DMS79 (cell line): ENCODE results near the gene SLC25A18.
A peak's percentile ranks its signal among the peaks of the same experiment; 100 is the strongest.
"Not testable (repeated sequence)": the region's sequence is repeated elsewhere in the genome, so short reads cannot be mapped to it uniquely, and the experiment has no call there.

ENCODE experiments used
- DNase-seq: peaks from one replicate; lab custom pipeline; 2025; lab: John Stamatoyannopoulos, UW

Gene SLC25A18

DNA sequence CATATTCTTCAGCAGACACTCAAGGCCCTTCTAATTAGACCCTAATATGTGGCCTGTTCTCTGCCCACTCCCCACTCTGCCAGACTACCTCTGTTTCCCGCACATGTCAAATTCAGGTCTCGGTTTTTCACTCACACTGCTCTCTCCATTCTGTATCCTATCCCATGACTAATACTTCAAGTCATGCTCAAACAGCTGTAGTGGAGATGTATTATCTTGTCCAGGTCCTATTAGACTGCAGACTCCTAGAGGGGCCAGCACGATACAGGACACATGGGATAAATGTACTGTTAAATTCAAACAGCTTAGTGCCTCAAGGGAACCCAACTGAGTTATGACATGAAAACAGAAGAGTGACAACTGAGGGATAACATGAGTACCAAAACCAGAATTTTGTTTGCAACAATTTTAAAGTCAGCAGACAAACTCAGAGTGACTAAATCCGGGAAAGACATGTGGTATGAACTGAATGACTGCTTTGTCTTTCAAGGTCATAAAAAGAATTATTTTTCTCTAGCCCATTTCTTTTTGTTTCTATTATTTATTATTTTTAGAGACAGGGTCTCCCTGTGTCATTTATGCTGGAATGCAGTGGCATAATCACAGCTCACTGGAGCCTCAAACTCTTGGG is 44.7 kb downstream of the SLC25A18 start:
- no peak for DNase-seq

DNA sequence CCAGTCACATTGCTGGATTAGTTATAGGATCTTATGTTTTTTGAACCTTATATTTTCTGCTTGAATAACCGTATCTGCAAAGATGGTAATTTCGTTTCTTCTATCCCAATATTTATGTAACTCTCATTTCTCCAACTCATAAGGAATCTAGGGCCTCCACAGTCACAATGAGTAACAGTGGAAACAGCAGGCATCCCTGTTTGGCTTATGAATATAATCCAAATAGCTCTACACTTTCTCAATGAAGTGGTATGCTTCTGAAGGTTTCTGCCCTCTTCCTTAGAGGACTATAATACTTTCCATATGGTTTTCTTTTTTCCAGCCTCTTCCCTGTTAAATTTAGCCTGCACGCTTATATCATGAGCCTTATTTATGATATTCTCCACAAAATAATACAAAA is 48.8 kb downstream of the SLC25A18 start:
- no peak for DNase-seq

DNA sequence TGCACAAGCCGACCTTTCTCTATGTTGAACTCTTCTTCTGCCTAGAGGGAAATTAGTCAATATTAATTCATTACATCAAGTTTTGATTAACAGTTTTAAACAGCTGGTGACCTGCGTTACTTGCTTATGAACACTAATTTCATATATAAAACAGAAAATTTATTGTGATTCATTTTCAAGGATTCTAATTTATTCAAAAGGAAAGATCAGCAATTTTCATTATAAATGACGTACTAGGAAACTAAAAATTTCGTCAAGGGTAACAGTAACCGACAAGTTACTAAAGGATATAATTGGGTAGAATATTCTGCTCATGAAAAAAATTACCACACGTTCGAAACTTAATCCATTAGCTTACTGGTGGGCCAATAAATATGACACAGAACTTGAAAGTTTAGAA is 50.0 kb downstream of the SLC25A18 start:
- DNase-seq = no peak

DNA sequence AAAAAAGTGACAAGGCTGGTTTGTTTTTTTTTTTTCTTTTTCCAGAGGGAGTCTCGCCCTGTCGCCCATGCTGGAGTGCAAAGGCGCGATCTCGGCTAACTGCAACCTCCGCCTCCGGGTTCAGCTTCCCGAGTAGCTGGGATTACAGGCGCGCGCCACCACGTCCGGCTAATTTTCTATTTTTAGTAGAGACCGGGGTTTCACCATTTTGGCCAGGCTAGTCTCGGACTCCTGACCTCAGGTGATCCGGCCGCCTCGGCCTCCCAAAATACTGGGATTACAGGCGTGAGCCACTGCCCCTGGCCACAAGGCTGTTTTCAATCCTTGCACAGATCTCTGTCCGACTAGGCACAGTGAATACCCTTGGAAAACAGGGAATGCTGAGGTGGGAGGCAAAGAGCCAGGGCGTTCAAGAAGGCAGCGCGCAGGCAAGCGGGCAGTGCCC is 64.7 kb downstream of the SLC25A18 start:
- DNase-seq = no peak

DNA sequence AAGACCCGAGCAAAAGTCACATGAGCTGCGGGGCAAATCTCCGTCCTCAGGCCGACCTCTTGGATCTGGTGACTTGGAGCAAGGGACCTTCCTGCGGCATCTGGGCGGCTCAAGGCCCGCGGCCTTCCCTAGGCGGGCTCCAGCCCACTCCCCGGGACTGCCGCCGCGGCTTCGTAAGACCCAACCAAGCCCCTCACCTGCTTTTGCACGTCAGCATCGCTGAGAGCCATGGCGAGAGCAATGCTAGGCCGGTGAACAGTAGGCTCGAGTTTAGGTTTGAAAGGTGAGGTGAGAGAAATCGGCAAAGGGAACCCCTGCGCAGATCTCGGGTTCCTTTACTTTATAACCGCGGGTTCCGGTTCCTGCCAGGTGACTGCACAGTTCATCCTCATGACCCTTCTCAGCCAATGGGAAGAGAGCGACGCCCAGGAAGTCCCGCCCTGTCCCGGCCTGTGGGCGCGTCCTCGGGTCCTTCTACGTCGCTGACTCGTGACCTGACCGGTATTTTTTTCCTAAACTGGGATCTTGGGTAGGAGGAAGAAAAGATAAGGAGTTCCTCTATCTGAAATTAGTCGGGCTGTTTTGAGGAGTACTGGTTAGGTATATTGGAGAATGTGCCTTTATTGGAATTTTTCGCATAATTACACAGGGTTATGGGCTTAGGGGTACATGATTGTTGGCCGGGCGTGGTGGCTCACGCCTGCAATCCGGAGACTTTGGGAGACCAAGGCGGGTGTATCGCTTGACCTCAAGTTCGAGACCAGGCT is 65.3 kb downstream of the SLC25A18 start, which contains the start of gene ATP6V1E1:
ATP6V1E1 (minus strand) TSS at position 344 of the 767 bp plus-strand sequence; CDS start at position 230, 114 bp downstream.
- peak; percentile 84 for DNase-seq

DNA sequence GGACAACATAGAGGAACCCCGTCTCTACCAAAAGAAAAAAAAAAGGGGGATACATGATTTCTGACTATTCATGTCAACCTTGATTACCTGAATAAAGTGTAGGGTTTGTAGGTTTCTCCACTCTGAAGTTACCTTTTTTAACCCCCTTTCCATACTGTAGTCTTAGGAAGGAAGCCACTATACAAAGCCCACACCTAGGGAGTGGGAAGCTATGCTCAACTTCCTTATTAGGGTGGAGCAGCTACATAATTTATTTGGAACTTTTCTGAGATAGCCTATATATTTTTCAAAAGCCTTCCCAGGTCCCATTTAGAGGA is 65.8 kb downstream of the SLC25A18 start:
- DNase-seq = no peak

DNA sequence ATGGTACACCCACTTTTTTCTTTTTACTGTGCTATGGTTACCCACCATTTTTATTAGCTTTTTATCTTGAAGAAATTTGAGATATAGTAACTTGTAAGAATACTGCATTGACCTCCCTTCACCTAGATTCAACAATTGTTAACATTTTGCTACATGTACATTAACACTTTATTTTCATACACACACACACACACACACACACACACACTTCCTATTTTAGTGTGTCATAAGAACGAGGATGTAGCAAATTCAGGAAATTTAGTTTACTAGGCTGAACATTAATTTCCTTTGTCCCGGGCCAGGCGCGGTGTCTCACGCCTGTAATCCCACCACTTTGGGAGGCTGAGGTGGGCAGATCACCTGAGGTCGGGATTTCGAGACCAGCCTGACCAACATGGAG is 66.3 kb downstream of the SLC25A18 start:
- DNase-seq = no peak

DNA sequence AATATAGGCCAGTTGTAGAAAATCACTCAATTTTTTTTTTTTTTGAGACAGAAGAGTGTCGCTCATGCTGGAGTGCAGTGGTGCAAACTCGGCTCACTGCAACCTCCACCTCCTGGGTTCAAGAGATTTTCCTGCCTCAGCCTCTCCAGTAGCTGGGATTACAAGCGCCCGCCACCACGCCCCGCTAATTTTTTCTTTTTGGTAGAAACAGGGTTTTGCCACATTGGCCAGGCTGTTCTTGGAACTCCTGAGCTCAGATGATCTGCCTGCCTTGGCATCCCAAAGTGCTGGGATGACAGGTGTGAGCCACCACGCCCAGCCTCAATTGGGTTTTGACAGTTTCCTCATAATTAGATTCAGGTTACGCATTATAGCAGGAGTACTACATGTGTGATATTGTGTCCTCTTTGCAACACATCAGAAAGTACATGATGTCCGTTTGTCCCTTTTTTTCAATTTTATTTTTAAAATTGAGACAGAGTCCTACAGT is 67.8 kb downstream of the SLC25A18 start:
- no peak for DNase-seq

DNA sequence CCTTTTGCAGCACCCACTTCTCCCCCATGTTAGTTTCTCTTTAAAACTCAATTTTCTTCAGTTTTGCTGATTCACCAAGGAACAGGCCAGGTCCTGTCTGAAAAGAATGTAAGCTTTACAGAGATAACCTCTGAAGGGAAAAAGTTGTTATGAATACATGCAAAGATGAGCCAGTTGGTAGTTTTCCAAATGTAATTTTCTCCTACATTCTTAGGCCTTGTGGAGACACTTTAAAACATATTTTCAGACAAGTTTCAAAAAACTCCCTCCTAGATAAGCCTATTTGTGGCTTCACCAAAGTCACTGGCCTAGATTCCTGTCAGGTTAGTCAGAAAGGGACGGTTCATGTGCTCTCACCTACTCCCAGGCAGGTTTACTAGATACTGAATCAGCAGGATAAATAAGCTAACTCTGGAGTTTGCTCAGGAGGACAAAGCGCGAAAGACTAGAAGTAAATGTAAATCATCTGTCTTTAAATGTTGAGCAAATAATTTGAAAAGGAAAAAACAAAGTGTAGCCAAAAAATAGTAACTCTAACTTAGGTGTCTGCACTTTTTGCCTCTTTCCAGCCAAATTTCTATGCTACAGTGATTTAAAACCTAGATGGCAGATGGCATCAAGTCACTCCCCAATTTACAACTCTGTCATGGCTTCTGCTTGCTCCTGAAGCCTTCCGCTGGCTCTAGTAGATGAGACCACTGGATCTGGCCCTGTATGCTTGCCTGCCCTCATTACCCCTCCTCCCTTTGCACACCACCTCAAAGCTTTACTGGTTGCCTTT is 70.1 kb downstream of the SLC25A18 start:
- DNase-seq = no peak

DNA sequence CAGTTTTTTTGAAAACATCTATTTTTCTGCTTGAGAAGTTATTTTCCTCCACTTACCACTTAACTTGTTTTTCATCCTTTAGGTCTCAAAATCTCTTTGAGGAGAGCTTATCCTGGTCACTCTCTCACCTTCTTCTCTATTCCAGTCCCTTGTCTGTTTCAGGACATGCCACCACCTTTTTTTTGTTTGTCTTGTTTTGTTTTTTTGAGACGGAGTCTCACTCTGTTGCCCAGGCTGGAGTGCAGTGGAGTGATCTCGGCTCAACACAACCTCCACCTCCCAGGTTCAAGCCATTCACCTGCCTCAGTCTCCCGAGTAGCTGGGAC is 70.7 kb downstream of the SLC25A18 start:
- no peak for DNase-seq

DNA sequence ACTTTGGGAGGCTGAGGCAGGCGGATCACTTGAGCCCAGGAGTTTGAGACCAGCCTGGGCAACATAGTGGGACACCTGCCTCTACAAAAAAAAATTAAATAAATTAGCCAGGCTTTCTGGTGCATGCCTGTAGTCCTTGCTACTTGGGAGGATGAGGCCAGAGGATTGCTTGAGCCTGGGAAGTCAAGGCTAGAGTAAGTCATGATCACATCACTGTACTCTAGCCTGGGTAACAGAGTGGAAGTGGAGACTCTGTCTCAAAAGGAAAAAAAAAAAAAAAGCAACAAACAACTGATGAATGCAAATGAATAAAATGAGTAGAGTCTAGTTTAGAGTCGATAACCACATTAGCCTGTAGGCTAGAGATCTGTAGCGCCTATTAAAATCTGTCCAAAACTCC is 71.4 kb downstream of the SLC25A18 start:
- DNase-seq = no peak

DNA sequence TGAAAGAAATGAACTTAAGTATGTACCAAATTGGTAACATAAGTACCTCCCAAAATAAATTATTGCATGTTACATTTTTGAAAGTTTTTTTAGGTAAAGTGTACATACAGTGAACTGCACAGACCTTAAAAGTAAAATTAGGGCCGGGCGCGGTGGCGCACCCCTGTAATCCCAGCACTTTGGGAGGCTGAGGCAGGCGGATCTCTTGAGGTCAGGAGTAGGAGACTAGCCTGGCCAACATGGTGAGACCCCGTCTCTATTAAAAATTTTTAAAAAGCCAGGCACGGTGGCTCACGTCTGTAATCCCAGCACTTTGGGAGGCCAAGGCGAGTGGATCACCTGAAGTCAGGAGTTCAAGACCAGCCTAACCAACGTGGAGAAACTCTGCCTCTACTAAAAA is 73.6 kb downstream of the SLC25A18 start:
- DNase-seq = not testable (repeated sequence)

DNA sequence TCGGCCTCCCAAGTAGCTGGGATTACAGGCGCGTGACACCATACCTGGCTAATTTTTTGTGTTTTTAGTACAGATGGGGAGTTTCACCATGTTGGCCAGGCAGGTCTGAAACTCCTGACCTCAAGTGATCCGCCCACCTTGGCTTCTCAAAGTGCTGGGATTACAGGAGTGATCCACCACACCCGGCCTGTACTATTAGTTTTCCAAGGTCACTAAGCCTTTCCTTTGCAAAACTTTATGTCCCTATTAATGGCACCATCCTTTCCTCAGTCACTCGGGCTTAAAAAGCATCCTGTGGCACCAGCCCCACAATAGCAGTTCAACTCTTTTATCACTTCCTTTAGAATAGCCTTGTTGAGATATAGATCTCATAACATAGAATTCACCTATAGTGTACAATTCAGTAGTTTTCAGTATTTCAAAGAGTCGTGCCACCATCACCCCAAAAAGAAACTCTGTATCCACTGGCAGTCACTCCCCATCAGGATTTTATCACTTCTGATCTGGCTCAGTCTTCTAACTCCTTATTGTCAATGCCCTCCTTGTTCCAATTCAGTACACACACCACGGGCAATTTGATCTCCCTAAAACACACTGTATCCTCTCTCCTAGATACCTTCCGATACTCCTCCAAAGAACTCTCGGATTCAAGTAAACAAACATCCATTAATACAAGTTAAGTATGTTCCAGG is 74.3 kb downstream of the SLC25A18 start:
- no peak for DNase-seq

DNA sequence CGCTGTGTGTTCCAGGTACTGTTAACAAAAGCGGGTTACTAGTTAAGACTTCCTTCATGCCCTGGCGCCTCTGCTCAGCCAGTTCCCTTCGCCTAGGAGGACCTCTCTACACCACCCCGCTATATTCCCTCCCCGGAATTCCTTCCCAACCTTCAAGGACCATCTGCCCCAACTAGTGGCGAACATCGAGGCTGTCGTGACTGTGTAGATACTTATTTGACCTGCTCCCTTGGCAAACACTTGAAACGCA is 74.8 kb downstream of the SLC25A18 start:
- peak; percentile 56 for DNase-seq

DNA sequence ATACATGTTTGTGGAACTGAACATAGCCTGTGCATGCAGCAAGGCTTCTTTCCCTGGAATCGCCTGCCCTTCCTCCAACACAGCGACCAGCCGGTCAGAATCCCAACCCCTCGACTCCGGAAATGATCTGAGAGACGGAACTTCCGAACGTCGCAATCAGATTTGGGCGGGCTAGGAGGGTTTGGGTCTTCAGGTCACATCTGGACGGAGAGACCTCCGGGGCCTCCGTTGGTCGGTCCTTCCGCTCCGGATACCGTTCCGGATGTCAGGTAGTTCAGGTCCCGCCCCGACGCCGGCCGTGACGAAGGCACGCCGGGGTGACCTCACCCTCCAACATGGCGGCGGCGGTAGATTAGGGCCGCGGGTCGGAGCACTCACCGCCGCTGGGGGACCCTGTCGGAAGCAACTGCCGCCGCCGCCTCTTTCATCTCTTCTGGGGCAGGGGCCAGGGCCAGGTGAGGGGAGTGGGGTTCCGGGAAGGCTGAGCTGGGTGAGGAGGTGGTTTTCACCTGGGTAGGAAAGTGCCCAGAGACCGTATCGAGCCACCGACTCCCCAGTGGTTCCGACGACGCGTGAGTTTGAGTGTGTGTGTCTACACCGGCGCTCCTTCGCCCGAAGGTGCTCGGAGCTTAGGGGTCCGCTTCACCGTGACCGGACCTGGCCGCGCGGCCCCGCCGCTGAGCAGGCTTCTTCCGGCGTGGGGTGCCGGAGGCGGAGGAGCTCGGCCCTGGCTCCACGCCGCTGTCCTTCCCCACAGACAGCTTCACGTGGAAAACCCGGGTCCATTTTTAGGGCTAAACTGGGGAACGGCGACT is 75.3 kb downstream of the SLC25A18 start, which contains the start of gene BCL2L13:
BCL2L13 (plus strand) TSS at position 326 of the 815 bp plus-strand sequence. CDS start 16,955 bp downstream, outside the sequence.
- DNase-seq = peak; percentile 57

DNA sequence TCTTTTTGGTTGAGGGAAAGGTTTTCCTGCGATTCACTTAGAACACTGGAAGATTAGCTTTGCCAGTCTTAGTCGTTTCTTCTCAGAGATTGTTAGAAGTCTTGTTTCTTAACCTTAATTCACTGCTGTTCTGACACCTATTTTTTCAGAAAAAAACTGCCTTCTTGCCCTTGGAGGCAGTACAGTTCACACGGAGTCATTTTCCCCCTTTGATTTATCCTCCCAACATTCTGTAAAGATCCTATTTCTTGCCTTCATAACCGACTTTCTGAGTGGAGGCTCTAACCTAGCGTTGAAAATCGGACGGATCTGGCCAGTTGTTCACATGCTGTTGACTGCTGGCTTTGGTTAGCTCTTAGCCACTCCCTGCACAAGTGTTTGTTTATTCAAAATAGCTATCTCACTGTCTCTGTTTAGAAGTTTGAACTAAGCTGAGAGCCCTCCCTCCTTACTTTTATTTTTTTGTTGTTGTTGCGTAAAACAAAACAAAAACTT is 76.0 kb downstream of the SLC25A18 start:
- no peak for DNase-seq
